Measurements from ENCODE around the gene LYST.
"Not testable (repeated sequence)": the region's sequence is repeated elsewhere in the genome, so short reads cannot be mapped to it uniquely, and the experiment has no call there.

LYST gene

DNA sequence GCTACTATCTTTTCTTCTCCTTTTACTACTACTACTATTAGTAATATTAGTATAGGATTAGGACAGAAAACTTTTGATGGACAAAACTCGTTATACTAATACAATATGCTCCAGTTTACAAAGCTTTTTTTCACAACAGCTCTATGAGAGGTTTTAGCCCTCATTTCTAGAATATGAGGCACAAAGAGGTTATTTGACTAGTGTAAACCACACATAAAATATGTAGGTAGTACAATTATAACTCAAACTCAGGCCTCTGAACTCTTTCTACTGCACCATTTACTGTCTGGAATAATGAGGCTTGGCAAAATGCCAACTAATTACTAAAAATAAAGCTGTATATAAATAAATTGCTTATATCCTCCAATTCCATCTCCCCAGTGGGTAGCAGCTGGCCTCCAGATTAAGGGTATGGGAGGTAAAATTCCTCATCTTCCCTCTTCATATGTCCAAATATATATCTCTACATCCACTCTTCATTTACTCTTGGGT is 99.9 kb downstream of the LYST start:
- peaks cover 12 to 14% of the 10 kb centered on the region in 2 donors for H3K4me1 Mint-ChIP-seq
- no peak for DNase-seq
- no peak overlapping the region for H3K4me3 Mint-ChIP-seq
- ATAC-seq (replicated peaks) = no peak
- H3K27ac Mint-ChIP-seq = no peak overlapping the region
- H3K9me3 Mint-ChIP-seq = no peaks in the 10 kb centered on the region
- H3K27me3 Mint-ChIP-seq = no peaks in the 10 kb centered on the region
- peaks cover 14 to 29% of the 10 kb centered on the region in 2 donors for H3K36me3 Mint-ChIP-seq

- DNase-seq (peak; percentile 32), ATAC-seq (replicated peaks) (peak; percentile 86 to 87)
- H3K36me3 Mint-ChIP-seq = peaks cover 20 to 32% of the 10 kb centered on the region in 2 donors
- no peak overlapping the region for H3K4me3 Mint-ChIP-seq
- H3K27ac Mint-ChIP-seq = no peak overlapping the region
- H3K4me1 Mint-ChIP-seq = peaks cover 12% of the 10 kb centered on the region in 2 donors
- no peaks in the 10 kb centered on the region for H3K9me3 Mint-ChIP-seq
- no peaks in the 10 kb centered on the region for H3K27me3 Mint-ChIP-seq
These were observed 102.7 kb downstream of the LYST start for GRCh38 chr1:235763962-235764361.

DNA sequence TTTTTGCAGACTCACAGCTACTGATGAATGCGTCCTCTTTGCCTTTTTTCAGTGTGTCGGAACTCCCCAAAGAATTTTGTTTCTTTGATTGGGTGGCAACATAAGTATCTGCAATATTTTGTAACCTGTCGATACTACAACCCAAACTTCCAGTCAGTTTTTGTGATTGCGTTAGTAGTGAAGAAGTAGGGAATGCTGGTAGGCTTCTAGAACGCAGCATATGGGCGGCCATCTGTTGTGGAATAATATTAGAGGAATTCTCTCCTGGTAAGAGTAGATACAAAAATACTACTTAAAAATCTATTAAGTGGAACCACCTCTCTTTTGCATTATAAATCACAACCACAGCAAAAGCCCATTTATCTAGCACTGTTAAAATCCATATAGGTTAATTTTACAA is 107.4 kb downstream of the LYST start:
- H3K27ac Mint-ChIP-seq = no peak overlapping the region
- peaks cover 19 to 32% of the 10 kb centered on the region in 2 donors for H3K36me3 Mint-ChIP-seq
- no peaks in the 10 kb centered on the region for H3K27me3 Mint-ChIP-seq
- no peaks in the 10 kb centered on the region for H3K9me3 Mint-ChIP-seq
- H3K4me3 Mint-ChIP-seq = no peak overlapping the region
- no peak for ATAC-seq (replicated peaks)
- H3K4me1 Mint-ChIP-seq = peaks cover 0 to 2% of the 10 kb centered on the region in 2 donors
- no peak for DNase-seq

DNA sequence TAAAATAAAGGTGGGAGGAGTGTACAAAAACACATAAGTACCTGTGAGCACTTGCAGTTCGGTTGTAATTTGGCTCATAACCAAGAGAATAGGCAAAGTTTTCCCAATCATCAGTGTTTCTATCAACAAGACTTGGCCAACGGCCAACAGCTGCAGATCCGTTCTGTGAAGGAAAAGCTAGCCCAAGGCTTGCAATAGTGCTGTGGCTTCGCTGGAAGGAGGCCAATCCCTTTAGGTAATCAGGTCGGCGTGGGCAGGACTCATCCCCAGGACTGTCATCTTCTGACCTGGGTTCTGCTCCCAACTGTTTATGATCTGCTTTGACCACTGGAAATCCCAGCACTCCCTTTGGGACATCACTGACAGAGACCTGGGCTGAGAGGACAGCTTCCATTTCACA is 107.8 kb downstream of the LYST start:
- Mint-ChIP-seq H3K4me3 (no peak overlapping the region), H3K27ac (no peak overlapping the region), H3K36me3 (peaks cover 22 to 32% of the 10 kb centered on the region in 2 donors), H3K9me3 (no peaks in the 10 kb centered on the region), H3K27me3 (no peaks in the 10 kb centered on the region), H3K4me1 (peaks cover 0 to 2% of the 10 kb centered on the region in 2 donors)
- DNase-seq (no peak), ATAC-seq (replicated peaks) (no peak)

DNA sequence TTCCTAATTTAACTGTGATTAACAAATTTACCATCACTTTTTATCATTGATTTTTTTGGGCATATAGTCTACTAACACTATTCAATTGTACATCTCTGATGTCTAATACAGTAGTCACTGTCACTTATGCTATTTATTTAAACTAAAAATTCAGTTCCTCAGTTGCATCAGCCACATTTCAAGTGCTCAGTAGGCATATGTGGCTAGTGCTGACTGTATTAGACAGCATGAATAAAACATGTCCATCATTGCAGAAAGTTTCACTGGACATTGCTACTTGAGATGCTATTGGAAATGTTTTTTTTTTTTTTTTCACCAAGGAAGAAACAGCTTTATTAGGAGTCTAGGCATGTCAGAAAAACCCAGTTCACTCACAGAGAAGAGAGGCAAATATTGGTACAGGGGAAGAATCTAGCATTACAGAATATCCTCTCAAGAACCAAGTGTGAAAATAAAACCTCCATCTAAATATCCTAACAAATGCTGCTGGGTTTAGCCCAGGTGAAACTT is 109.1 kb downstream of the LYST start:
- Mint-ChIP-seq H3K27ac (no peak overlapping the region), H3K36me3 (peaks cover 22 to 32% of the 10 kb centered on the region in 2 donors), H3K4me1 (peaks cover 0 to 2% of the 10 kb centered on the region in 2 donors), H3K9me3 (no peaks in the 10 kb centered on the region), H3K27me3 (no peaks in the 10 kb centered on the region), H3K4me3 (no peak overlapping the region)
- no peak for DNase-seq
- ATAC-seq (replicated peaks) = no peak

GRCh38 chr1:235754186-235754585 is 112.5 kb downstream of the LYST start:
- H3K4me1 Mint-ChIP-seq; H3K4me3 Mint-ChIP-seq; ATAC-seq (replicated peaks): not testable (repeated sequence)

DNA sequence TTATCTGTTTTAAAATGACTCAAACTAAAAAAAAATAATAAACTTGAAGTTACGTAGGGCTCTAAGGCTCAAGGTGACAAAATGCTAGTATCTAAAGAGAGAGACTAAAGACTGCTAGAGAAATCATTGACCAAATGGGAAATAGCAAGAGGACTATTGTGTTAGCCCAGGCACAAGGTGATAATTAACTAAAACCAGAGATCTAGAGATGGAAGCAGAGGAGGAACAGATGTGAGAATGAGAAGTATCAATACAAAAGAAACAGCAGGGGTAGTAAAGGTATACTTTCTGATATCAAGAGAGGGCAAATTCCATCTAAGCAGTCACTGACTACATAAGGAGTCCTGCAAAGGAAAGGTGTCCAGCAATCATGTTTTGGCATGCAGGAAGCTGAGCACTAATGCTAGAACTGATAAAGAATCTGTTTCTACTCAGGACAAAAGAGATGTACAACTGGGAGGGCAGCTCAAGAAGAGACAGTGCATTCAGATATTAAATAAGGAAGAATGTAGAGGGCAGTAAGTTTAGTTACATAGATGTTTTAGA is 116.9 kb downstream of the LYST start:
- Mint-ChIP-seq H3K27me3 (no peaks in the 10 kb centered on the region), H3K36me3 (peaks cover 17 to 21% of the 10 kb centered on the region in 2 donors), H3K4me3 (no peak overlapping the region), H3K9me3 (no peaks in the 10 kb centered on the region), H3K4me1 (no peaks in the 10 kb centered on the region), H3K27ac (no peak overlapping the region)
- ATAC-seq (replicated peaks) (no peak), DNase-seq (no peak)

More at GRCh38 chr1:235754186-235754585, 112.5 kb downstream of the LYST start:
- H3K9me3 Mint-ChIP-seq, DNase-seq, H3K27ac Mint-ChIP-seq, H3K27me3 Mint-ChIP-seq: not testable (repeated sequence)
- peaks cover 14 to 20% of the 10 kb centered on the region in 2 donors for H3K36me3 Mint-ChIP-seq

DNA sequence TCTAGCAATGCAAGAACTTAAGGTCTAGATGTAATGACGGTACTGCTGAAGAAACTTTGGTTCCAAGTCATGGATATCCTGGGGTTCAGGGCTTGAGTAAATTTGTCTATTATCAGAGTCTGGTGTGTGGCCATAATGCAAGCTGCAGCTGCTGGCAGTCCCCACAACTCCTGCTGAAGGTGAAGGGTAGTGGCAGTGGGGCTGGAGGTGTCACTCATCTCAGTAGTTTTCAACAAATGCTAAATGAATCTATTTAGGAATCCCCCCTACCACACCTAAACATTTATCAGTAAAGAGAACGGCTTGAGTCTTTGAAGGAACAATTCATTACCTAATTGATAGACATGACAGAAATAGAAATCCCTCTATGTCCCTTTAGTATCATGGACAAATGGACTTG is 118.0 kb downstream of the LYST start:
- no peak overlapping the region for H3K4me3 Mint-ChIP-seq
- no peaks in the 10 kb centered on the region for H3K4me1 Mint-ChIP-seq
- no peak for ATAC-seq (replicated peaks)
- H3K27ac Mint-ChIP-seq = peak overlapping the region; percentile 3
- no peaks in the 10 kb centered on the region for H3K9me3 Mint-ChIP-seq
- peaks cover 16 to 26% of the 10 kb centered on the region in 2 donors for H3K36me3 Mint-ChIP-seq
- no peaks in the 10 kb centered on the region for H3K27me3 Mint-ChIP-seq
- no peak for DNase-seq

DNA sequence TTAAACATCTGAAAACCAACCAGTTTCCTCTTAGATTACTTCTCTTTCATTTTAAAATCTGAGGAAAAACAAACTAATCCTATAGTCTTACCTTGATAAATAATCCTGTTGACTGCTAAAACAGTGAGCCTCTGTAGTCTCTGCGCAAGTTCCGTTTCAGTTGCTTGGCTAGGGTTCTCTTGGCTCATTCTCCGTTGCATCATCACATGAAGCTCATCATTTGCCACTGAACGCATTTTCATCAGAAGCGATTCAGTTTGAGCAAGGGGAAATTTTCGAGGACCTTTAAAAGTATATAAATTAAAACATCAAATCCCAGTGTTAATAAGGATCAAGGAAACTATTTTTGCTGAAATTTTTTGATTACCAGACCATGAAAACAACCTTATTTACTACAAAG is 120.5 kb downstream of the LYST start:
- DNase-seq (no peak), ATAC-seq (replicated peaks) (no peak)
- no peaks in the 10 kb centered on the region for H3K9me3 Mint-ChIP-seq
- no peak overlapping the region for H3K4me3 Mint-ChIP-seq
- no peak overlapping the region for H3K27ac Mint-ChIP-seq
- peaks cover 26 to 35% of the 10 kb centered on the region in 2 donors for H3K36me3 Mint-ChIP-seq
- no peaks in the 10 kb centered on the region for H3K4me1 Mint-ChIP-seq
- no peaks in the 10 kb centered on the region for H3K27me3 Mint-ChIP-seq

- Mint-ChIP-seq H3K4me3 (no peak overlapping the region), H3K27ac (peak overlapping the region; percentile 2), H3K4me1 (no peaks in the 10 kb centered on the region), H3K9me3 (no peaks in the 10 kb centered on the region), H3K27me3 (no peaks in the 10 kb centered on the region), H3K36me3 (peaks cover 24 to 35% of the 10 kb centered on the region in 2 donors)
- DNase-seq (no peak), ATAC-seq (replicated peaks) (peak; percentile 14 to 45)
These were observed 121.1 kb downstream of the LYST start for GRCh38 chr1:235745503-235746136.

DNA sequence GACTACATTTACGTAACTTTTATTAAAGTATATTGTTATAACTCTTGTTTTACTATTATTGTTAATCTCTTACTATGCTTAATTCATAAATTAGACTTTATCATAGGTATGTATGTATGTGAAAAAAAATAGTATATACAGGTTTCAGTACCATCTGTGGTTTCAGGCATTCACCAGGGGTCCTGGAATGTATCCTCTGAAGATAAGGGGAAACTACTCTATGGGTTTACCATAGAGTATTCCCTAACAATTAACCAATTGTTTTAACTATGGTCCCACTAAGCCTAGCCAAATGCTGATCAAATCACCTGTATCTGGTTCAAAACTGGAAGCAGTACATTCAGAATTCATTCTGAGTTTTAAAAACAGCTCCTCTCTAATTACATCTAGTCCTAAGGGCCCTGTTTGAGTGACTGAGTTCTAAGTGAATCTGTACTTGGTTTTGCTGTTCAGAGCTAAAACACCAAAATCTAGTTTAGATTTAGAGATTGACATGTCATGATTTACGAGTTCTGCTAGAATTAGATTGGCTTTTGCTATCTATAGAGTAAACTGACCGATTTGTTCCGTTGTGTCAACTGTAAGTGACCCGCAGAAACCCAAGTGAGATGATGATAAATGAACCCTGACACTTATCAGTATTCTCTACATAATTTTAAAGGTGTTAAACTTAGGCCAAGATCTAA is 123.6 kb downstream of the LYST start:
- Mint-ChIP-seq H3K36me3 (peaks cover 37 to 44% of the 10 kb centered on the region in 2 donors), H3K27ac (no peak overlapping the region), H3K4me1 (no peaks in the 10 kb centered on the region), H3K4me3 (no peak overlapping the region), H3K27me3 (no peaks in the 10 kb centered on the region), H3K9me3 (no peaks in the 10 kb centered on the region)
- DNase-seq (no peak), ATAC-seq (replicated peaks) (no peak)

- peaks cover 41 to 53% of the 10 kb centered on the region in 2 donors for H3K36me3 Mint-ChIP-seq
- no peak overlapping the region for H3K4me3 Mint-ChIP-seq
- no peaks in the 10 kb centered on the region for H3K27me3 Mint-ChIP-seq
- DNase-seq = no peak
- H3K9me3 Mint-ChIP-seq = no peaks in the 10 kb centered on the region
- no peaks in the 10 kb centered on the region for H3K4me1 Mint-ChIP-seq
- H3K27ac Mint-ChIP-seq = no peak overlapping the region
- no peak for ATAC-seq (replicated peaks)
These were observed 125.4 kb downstream of the LYST start for GRCh38 chr1:235741294-235741693.

- H3K27me3 Mint-ChIP-seq = no peaks in the 10 kb centered on the region
- H3K36me3 Mint-ChIP-seq = peaks cover 37 to 50% of the 10 kb centered on the region in 2 donors
- no peaks in the 10 kb centered on the region for H3K4me1 Mint-ChIP-seq
- no peak overlapping the region for H3K27ac Mint-ChIP-seq
- ATAC-seq (replicated peaks) (no peak), DNase-seq (no peak)
- H3K9me3 Mint-ChIP-seq = no peaks in the 10 kb centered on the region
- H3K4me3 Mint-ChIP-seq = no peak overlapping the region
These were observed 127.1 kb downstream of the LYST start for GRCh38 chr1:235739631-235740030.

GRCh38 chr1:235739124-235739523 is 127.6 kb downstream of the LYST start:
- H3K9me3 Mint-ChIP-seq = no peaks in the 10 kb centered on the region
- ATAC-seq (replicated peaks) (no peak), DNase-seq (no peak)
- H3K4me1 Mint-ChIP-seq = no peaks in the 10 kb centered on the region
- H3K27me3 Mint-ChIP-seq = no peaks in the 10 kb centered on the region
- peaks cover 32 to 45% of the 10 kb centered on the region in 2 donors for H3K36me3 Mint-ChIP-seq
- H3K27ac Mint-ChIP-seq = no peak overlapping the region
- H3K4me3 Mint-ChIP-seq = no peak overlapping the region

- Mint-ChIP-seq H3K4me3 (no peak overlapping the region), H3K27ac (no peak overlapping the region), H3K36me3 (peaks cover 32 to 45% of the 10 kb centered on the region in 2 donors), H3K9me3 (no peaks in the 10 kb centered on the region), H3K4me1 (no peaks in the 10 kb centered on the region), H3K27me3 (no peaks in the 10 kb centered on the region)
- no peak for DNase-seq
- no peak for ATAC-seq (replicated peaks)
These were observed 129.0 kb downstream of the LYST start for GRCh38 chr1:235737751-235738150.
